K562 treated with DMSO at 1 percent for 4 hours (cell line): Measurements from ENCODE around the gene PGM5. TPM values are rescaled to one million over a fixed set of nuclear protein-coding genes. Genes with fewer than 3 reads are reported as not detected.

Experiments used
- total RNA-seq: library from RNA; unstranded; fragments of 300-600 nt; gene quantifications from 2 replicates; pipeline ENCODE4 v1.2.3, GENCODE V29; 2022; ENCODE audit not compliant: insufficient read depth

The PGM5 gene
- total RNA-seq: not detected in 2 replicates

DNA sequence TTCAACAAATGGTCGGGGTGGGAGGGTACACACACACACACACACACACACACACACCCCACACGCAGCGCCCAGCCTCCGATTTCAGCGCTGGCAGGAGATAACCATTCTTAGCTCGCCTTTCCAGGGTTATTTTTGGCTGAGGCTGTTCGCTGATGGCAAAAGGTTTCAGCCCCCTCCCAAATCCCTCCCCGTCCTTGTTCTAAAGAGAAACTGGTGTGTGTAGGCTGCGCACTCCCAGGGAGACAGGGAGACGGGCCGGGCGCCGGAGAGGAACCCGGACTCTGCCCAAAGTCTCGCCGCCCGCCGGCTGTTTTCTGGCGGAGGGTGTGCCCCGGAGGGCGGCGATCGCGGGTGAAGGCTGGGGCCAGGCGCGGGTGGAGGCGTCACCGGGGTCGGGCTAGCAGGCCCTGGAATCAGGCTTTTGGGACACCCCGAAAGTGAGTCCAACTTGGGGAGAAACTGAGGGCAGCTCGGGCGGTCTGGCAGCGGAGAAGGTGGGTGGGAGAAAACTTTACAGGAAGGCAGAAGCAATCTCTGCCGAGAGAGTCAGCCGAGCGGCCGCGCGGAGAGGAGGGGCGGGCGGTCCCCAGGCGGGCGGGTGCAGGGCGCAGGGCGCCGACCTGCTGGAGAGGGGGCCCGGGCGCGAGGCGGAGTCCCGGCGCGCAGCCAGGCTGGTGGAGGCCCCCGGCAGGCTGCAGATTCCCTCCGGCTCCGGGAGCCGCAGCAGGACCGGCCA lies at the start of gene PGM5:
Gene PGM5, plus strand, starts transcription at position 232 of the 739 bp plus-strand sequence. CDS start 517 bp downstream, outside the sequence.

DNA sequence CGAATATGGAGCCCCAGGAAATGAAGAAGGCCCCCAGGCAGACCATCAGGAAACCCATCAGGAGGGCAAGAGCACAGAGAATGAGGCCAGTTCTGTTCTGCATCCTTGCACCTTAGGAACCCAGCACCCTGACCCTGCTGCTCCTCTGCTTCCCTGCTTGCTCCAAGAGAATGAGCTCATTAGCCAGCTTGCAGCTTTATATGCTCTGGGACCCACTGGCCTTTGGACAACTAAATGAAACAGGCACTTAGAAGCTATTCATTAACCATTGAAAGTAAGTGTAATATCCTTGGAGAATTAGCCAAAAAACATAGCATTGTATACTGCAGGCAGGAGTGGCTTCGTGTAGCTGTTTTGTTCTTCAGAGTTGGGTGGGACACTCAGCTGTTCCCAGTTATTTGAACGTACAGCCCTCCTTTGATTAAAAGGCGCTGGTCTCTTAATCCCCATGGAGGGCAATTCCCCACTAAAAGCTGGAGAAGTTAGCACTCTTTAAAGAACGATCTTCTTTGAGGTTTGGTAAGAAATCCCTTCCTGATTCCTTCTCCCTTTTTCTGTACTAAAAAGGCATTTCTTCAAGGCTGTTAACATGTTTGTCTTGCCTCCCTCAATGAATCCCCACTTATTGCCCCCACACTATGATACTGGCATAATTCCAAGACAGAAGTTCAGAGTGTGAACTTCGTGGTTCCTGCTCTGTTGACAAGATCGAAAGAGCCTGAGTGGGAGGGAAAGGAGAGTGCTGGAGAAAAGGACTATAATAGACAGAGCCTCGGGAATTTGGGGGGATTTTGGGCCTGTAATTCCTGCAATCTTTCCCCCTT lies 184.5 kb downstream of the PGM5 start, which contains the start of gene TMEM252:
Gene TMEM252, minus strand, starts transcription at position 172 of the 824 bp plus-strand sequence. Its CDS starts 69 bp downstream, at position 103.

Other genes starting within 250 kb of the PGM5 start
- 2.8 and 10.5 TPM in 2 replicates for gene ZNG1C, start 114.6 kb upstream of the PGM5 start, total RNA-seq
- not detected in 2 replicates for gene FOXD4L3, start 53.7 kb upstream of the PGM5 start, total RNA-seq
- gene TMEM252, start 184.3 kb downstream of the PGM5 start, total RNA-seq: not detected in 2 replicates